HAP-1 (cell line): Measurements from ENCODE around the gene SSU72.
"Not testable (repeated sequence)": the region's sequence is repeated elsewhere in the genome, so short reads cannot be mapped to it uniquely, and the experiment has no call there.

Experiments
- DNase-seq, 2 experiments: peaks; one replicate each; pipeline ENCODE4 v3.0.0-alpha.2; 2016 to 2020; ENCODE audit warnings: low spot score in 2 of 2
- H3K27me3 ChIP-seq: fragments of 250-450 bp; sonication (Bioruptor Pico); 2 replicates; pipeline ENCODE4 v1.5.1; 2020; ENCODE audit warnings: low read depth, mild to moderate bottlenecking, moderate library complexity
- H3K36me3 ChIP-seq: fragments of 250-450 bp; sonication (Bioruptor Pico); replicated peaks from 2 replicates; pipeline ENCODE4 v1.5.1; 2020; ENCODE audit warnings: mild to moderate bottlenecking
- H3K4me1 ChIP-seq: fragments of 250-450 bp; sonication (Bioruptor Pico); 2 replicates; pipeline ENCODE4 v1.5.1; 2020; ENCODE audit warnings: mild to moderate bottlenecking
- H3K4me3 ChIP-seq: fragments of 250-450 bp; sonication (Bioruptor Pico); 2 replicates; pipeline ENCODE4 v1.5.1; 2020; ENCODE audit warnings: mild to moderate bottlenecking, moderate library complexity
- H3K9me3 ChIP-seq: fragments of 250-450 bp; sonication (Bioruptor Pico); 2 replicates; pipeline ENCODE4 v1.5.1; 2020; ENCODE audit warnings: mild to moderate bottlenecking, moderate library complexity
- in situ Hi-C: fragments of 300-500 bp; cut with MboI; formaldehyde crosslinking; loops from 3 replicates; pipeline ENCODE4 v1.14.3; 2020; ENCODE audit warnings: low sequenced_read_pairs, inconsistent platforms, mixed read lengths

Gene SSU72

DNA sequence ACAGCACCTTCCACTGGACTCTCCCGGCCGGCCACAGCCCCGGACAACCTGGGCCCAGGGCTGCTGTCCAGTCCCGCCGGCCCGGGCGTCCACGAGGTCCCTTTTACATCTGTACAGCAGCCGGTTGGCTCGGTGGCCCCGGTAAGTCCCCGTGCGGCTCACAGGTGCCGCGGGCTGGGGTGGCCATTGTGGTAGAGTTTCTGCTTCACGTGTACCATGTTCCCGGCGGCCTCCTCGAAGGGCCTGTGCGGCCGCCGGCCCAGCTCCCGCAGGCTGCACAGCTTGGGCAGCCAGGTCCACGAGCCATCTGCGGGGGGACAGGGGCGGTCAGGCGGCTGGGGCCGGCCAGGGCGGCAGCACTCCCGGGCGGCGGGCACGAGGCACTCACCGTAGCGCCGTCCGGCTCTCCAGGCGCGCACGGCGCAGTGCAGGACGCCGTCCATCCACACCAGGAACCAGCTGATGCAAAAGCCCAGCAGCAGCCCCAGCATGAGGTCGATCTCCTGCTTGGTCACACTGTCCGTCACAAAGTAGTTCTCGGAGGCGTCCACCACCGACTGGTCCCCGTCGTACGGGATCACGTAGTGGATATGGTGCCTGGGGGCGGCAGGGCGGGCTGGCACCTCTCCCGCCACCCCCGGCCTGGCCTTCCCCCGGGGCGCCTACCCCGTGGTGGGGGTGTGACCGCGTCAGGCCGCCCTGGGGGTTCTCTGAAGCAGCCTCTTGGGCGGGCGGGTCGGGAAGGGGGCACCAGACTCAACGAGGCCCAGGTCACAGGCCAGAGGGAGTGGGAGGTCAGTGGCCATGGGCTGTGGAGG, 39.3 kb downstream of the SSU72 start:
- Histone ChIP-seq H3K36me3 (peaks cover 11% of the 10 kb centered on the region), H3K27me3 (no peaks in the 10 kb centered on the region), H3K4me1 (no peaks in the 10 kb centered on the region), H3K4me3 (no peak overlapping the region), H3K9me3 (no peaks in the 10 kb centered on the region)
- in situ Hi-C loops = no loop called here
- no peak for DNase-seq

DNA sequence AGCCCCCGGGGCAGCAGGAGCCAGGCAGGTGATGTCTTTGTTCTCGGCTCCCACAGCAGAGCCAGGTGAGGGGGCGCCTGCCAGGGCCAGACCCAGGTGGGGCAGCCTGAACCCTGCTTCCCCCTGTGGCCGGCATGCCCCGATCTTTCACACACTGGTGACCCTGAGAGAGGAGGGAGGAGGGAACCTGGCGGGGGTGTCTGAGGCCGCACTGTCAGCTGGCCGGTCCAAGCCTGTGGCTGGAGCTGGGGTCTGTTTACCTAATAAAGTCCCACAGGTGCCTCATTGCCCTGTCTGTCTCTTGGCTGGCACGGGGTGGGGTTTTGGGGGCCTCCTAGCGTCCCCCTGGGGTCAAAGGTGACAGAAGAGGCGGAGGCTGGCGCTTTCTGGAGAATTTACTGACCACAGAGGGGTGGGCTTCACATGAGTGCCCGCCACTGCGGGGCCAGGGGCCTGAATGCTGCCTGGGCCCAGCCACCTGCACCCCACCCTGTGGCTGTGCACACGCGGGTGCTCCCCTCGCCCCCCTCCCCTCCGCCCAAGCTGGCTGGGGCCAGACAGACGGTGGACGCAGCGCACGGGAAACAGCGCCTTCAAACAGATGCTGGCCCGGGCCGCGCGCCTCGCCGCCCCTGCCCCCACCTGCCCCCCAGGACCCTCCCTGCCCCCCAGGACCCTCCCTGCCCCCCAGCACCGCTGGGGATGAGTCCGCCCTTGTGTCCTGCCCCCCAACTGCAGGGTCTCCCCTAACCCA, 40.1 kb downstream of the SSU72 start:
- Histone ChIP-seq H3K36me3 (peaks cover 16% of the 10 kb centered on the region), H3K9me3 (no peaks in the 10 kb centered on the region), H3K4me1 (no peaks in the 10 kb centered on the region), H3K4me3 (no peak overlapping the region), H3K27me3 (no peaks in the 10 kb centered on the region)
- DNase-seq = no peak
- in situ Hi-C loops = no loop called here

DNA sequence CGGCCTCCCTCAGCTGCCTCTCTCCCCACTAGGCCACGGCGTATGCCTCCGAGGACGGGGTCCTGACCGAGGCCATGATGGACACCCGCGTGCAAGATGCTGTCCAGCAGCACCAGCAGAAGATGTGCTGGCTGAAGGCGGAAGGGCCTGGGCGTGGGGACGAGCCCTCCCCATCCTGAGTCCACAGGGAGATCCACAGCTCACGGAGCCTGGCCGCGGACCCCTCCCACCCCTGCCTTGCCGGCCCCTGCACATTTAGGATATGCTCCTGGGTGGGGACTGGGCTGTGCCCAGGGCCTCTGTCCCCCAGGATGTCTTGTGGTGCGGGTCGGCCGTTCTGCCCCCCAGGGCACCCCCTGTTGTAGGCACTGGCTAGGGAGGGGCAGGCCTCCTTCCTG, 40.8 kb downstream of the SSU72 start:
- H3K36me3 ChIP-seq = peaks cover 23% of the 10 kb centered on the region
- in situ Hi-C loops, H3K27me3 ChIP-seq, H3K4me3 ChIP-seq, H3K9me3 ChIP-seq, H3K4me1 ChIP-seq, DNase-seq: not testable (repeated sequence)

DNA sequence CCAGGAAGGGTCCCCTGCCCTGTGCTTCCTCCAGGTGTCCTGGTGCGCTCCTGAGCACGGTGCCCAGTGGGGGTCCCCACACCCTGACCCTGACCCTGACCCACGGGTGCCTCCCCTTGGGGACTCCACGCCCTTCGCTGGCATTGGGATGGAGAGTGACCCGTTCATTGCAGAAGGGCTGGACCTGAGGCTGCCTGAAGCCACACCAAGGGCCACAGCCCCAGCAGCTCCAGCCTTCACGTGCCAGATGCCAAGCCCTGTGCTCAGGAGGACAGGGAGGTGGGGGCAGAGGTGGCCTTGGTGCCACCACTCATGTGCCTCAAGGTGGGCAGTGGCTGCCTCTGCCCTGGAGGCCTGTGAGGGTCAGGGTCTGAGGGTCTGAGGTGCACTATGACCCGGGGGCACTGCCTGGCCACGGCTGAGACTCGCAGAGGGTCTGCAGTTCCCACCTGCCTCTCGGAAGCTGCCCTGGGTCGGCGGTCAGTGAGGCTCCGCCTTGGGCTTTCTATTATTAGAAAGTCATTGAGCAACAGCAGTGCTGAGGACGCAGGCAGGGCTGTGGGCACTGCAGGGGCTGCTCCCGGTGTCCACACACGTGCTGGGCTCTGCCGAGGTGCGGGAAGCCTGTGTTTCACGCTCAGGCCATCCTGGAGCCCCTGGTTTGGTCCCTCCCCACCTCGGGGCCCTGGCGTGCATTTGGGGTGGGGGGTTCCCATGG, 41.3 kb downstream of the SSU72 start:
- H3K4me1 ChIP-seq, in situ Hi-C loops, DNase-seq, H3K4me3 ChIP-seq, H3K9me3 ChIP-seq, H3K27me3 ChIP-seq: not testable (repeated sequence)
- H3K36me3 ChIP-seq = peaks cover 29% of the 10 kb centered on the region

DNA sequence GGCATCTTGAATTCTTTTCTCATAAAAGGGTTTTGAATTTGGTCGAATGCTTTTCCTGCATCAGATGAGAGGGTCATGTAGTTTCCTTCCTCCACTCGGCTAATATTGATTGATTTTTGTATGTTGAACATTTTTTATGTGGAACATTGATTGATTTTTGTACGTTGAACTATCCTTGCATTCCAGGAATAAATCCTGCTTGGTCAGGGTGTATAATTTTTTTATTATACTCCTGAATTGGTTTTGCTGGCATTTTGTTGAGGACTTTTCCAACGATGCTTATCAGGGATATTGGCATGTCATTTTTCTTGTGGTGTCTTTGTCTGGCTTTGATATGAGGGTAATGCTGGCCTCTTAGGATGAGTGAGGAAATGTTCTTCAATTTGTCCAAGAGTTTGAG, 42.7 kb downstream of the SSU72 start:
- H3K36me3 ChIP-seq = peaks cover 41% of the 10 kb centered on the region

DNA sequence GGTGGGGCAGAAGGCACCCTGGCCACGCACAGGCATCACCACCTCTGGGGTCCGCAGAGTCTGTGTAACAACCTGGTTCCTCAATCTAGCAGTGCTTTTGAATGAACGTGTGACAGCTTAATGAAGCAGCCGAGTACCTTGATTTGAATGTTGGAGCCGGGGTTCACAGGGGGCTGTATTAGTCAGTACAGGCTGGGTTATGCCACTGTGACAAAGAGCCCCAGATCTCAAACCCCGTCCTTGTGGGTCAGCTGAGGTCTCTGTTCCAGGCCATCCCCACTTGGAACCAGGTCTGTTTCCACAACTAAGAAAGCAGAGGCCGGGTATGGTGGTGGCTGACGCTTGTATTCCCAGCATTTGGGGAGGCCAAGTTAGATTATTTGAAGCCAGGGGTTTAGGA, 44.7 kb downstream of the SSU72 start:
- DNase-seq = no peak
- in situ Hi-C loops = no loop called here
- Histone ChIP-seq H3K9me3 (no peaks in the 10 kb centered on the region), H3K36me3 (peaks cover 44% of the 10 kb centered on the region), H3K27me3 (no peaks in the 10 kb centered on the region), H3K4me1 (no peaks in the 10 kb centered on the region), H3K4me3 (no peak overlapping the region)

More for the DNA sequence above, 42.7 kb downstream of the SSU72 start:
- in situ Hi-C loops = no loop called here
- no peaks in the 10 kb centered on the region for H3K4me1 ChIP-seq
- H3K4me3 ChIP-seq = no peak overlapping the region
- H3K27me3 ChIP-seq = no peaks in the 10 kb centered on the region
- no peak for DNase-seq
- no peaks in the 10 kb centered on the region for H3K9me3 ChIP-seq

DNA sequence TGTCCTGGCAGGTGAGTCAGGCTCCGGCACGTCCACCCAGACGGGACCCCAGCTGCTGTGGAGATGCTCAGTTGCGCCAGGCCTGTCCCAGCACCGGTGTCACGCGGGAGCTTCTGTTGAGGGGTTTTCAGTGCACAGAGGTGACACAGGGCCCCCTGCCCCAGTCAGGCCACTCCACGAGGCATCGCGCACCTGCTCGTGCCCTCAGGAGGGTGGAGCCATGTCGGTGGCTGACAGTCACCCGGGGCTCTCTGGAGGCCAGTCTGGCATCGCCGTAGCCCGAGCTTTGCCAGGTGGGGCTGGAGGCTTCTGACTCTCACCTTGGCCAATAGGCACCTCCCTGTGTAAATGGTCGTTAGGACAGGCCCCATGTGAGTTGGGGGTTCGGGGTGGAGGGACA, 45.3 kb downstream of the SSU72 start:
- H3K36me3 ChIP-seq = peaks cover 44% of the 10 kb centered on the region
- DNase-seq = no peak
- no peaks in the 10 kb centered on the region for H3K27me3 ChIP-seq
- in situ Hi-C loops = no loop called here
- H3K4me1 ChIP-seq = no peaks in the 10 kb centered on the region
- H3K4me3 ChIP-seq = no peak overlapping the region
- no peaks in the 10 kb centered on the region for H3K9me3 ChIP-seq

DNA sequence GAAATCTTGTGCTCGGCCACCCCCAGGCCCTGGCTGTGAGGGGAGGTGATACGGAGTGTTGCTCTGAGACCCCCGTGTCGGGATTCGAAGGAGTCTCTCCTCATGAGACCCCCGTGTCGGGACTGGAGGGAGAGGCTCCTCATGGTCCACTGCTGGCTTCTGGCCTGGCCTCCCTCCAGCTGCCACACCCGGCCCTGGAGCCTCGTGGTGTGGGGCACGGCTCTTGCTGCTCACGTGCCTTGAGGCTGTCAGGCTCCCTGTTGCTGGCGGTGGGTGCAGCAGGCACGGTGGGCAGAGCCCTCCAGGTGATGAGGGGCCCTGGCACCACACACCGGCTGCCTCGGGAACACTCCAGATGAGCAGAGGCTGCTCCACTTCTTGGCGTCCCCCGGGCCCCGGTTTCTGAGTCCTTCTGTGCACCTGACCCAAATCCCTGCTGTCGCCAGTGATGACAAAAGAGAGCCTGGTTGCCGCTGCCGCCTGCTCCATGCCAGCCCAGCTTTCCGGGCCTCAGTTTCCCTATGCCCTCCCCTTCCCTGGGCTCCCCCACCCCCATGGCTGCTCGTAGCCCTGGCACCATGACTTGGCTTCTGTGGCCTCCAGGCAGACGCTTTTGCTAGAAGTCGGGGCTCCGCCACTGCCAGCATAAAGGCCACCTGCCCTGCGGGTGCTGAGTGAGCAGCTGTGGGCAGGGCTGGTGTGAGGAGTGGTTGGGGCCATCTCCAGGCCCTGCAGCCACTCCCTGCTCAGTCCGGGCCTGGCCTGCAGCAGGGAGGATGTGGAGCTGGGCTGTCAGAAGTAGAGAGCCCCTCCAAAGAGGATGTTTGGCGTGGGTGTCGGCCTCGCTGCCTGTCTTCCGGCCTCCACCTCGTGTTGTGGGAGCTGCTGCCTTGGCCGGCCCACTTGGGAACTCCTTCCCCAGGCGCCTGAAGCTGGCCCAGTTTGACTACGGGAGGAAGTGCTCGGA, 46.1 kb downstream of the SSU72 start:
- in situ Hi-C loops = no loop called here
- Histone ChIP-seq H3K4me1 (no peaks in the 10 kb centered on the region), H3K36me3 (peaks cover 44% of the 10 kb centered on the region), H3K9me3 (no peaks in the 10 kb centered on the region), H3K4me3 (no peak overlapping the region), H3K27me3 (no peaks in the 10 kb centered on the region)
- no peak for DNase-seq

DNA sequence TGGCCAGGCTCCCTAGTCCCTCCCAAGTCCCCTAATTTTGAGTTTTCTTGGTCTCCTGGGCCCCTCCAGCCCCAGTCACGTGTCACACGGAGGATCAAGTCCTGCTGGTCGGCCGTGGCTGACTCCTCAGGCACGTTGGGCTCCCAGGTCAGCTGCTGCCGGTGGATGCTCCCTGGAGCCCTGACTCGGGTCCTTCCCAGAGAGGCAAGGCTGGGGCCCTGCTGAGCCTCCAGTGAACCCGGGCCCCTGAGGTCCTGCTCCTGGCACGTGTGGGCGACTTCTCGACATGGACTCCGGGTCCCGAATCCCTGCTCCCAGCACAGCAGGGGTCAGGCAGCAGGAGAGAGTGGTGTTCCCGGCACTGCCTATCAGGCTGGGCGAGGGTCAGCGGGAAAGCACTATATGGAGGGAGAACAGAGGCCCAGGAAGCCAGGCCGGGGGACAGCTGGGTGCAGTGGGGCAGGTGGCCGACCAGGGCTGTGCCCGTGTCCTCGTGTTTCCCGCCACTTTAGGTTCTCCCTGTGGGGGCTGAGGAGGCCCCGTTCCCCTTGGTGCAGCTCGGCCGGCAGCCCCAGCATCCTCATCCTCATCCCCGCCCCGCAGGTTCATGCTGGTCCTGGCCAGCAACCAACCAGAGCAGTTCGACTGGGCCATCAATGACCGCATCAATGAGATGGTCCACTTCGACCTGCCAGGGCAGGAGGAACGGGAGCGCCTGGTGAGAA, 47.4 kb downstream of the SSU72 start:
- Histone ChIP-seq H3K4me3 (no peak overlapping the region), H3K4me1 (no peaks in the 10 kb centered on the region), H3K27me3 (no peaks in the 10 kb centered on the region), H3K9me3 (no peaks in the 10 kb centered on the region), H3K36me3 (peaks cover 46% of the 10 kb centered on the region)
- DNase-seq = no peak
- in situ Hi-C loops = no loop called here

DNA sequence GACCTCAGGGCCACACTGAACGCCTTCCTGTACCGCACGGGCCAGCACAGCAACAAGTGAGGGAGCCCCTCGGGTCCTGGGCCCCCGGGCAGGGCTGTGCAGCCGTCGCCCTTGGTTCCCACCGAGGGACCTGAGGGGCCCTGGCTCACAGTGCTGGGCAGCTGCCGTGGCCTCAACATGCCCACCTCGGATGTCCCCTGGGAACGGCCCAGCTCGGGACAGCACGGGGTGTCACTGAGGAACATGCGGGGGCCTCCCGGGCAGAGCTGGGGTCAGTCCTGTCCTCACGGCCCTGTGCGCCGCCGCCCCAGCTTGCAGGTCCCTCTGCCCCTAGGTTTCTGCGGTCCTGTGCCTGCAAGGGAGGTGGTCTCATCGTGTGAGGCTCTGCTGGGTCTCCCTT, 48.2 kb downstream of the SSU72 start:
- H3K9me3 ChIP-seq, H3K4me1 ChIP-seq, H3K4me3 ChIP-seq, H3K27me3 ChIP-seq, DNase-seq, in situ Hi-C loops: not testable (repeated sequence)
- H3K36me3 ChIP-seq = peaks cover 48% of the 10 kb centered on the region

DNA sequence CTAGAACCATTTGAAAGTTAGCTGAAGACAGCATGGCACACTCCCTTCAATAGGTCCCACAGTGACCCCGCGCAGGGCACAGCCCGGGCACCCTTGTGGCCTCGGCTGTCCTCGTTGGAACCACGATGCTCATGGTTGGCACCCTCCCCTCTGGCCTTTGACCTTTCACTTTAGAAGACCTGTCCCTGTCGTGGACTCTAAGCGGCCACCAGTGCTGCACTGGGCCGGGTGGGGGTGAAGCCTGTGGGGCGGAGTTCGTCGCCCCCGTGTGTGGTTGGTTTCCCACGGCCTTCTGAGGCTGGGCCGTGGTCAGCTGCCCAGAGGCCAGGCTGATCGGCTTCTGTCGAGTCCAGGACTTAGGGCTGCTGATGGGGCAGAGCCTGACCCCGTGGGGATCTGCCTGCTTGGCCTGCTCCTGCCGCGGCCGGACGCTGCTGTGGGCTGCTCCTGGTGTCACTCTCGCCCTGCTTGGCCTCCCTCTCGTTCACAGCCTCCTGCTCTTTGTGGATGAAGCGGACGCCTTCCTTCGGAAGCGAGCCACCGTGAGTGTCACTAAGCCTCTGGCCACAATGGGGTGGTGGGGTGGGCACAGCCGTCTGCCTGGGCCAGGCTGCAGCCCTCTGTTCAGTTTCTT, 49.8 kb downstream of the SSU72 start:
- in situ Hi-C loops, H3K9me3 ChIP-seq, DNase-seq, H3K4me1 ChIP-seq, H3K27me3 ChIP-seq, H3K4me3 ChIP-seq: not testable (repeated sequence)
- peaks cover 51% of the 10 kb centered on the region for H3K36me3 ChIP-seq

DNA sequence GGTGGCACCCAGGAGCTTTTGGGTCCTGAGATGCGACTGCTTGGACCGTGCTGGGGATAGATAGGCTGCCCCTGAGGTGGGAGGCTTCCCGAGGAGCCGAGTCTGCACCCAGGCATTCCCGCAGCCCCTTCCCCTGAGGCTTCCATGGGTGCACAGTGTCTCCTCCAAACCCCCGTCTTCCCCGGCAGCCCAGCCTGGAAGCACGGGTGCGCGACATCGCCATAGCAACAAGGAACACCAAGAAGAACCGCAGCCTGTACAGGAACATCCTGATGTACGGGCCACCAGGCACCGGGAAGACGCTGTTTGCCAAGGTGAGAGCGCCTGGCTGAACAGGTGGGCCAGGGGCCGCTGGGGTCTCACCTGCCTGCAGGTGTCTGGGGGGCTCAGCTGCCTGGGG, 51.0 kb downstream of the SSU72 start:
- in situ Hi-C loops, DNase-seq, H3K9me3 ChIP-seq, H3K27me3 ChIP-seq, H3K4me3 ChIP-seq, H3K4me1 ChIP-seq: not testable (repeated sequence)
- peaks cover 39% of the 10 kb centered on the region for H3K36me3 ChIP-seq
